ENCODE results near the gene FRRS1L. TPM values are rescaled to one million over a fixed set of nuclear protein-coding genes. Genes with fewer than 3 reads are reported as not detected.
A peak's percentile ranks its signal among the peaks of the same experiment; 100 is the strongest.

The FRRS1L gene
- total RNA-seq, 6 donors from 2014 or later, result 0.06 to 0.13 (median 0.10) TPM; not detected in 3

DNA sequence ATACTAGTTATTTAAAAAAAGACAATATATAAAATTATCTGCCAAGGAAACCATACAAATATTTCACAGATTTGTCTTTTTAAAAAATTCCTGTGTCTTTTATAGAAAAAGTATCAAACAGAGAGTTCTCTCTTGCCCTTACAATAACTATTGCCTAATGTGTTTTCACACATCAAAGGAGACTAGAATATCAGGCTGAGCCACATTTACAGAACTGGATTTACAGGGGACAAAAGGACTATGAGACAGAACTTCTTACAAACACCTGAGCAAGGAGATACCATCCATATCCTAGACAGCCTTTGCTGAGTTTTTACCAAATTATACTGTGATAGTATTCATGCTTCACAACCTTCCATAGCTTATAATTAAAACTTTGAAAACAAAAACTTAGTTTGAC is 81.5 kb downstream of the FRRS1L start:
- Histone ChIP-seq H3K9me3 (no peaks in the 10 kb centered on the region), H3K4me3 (no peak overlapping the region), H3K36me3 (peaks cover 3 to 77% (median 24%) of the 10 kb centered on the region in 4 donors), H3K27me3 (no peaks in the 10 kb centered on the region), H3K4me1 (peaks cover 0 to 6% (median 0%) of the 10 kb centered on the region in 4 donors), H3K27ac (no peak overlapping the region)
- DNase-seq (no peak), ATAC-seq (ENCODE audit: low FRiP score in 2 of 2) (no peak)
- TF ChIP-seq POLR2AphosphoS5 (IDR thresholded peaks at IDR 0.05) (no peak), EP300 (IDR thresholded peaks at IDR 0.05) (no peak), POLR2A (IDR thresholded peaks at IDR 0.05) (no peak)
- TF ChIP-seq, protein P1, sequence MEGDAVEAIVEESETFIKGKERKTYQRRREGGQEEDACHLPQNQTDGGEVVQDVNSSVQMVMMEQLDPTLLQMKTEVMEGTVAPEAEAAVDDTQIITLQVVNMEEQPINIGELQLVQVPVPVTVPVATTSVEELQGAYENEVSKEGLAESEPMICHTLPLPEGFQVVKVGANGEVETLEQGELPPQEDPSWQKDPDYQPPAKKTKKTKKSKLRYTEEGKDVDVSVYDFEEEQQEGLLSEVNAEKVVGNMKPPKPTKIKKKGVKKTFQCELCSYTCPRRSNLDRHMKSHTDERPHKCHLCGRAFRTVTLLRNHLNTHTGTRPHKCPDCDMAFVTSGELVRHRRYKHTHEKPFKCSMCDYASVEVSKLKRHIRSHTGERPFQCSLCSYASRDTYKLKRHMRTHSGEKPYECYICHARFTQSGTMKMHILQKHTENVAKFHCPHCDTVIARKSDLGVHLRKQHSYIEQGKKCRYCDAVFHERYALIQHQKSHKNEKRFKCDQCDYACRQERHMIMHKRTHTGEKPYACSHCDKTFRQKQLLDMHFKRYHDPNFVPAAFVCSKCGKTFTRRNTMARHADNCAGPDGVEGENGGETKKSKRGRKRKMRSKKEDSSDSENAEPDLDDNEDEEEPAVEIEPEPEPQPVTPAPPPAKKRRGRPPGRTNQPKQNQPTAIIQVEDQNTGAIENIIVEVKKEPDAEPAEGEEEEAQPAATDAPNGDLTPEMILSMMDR (IDR thresholded peaks at IDR 0.05), result no peak

DNA sequence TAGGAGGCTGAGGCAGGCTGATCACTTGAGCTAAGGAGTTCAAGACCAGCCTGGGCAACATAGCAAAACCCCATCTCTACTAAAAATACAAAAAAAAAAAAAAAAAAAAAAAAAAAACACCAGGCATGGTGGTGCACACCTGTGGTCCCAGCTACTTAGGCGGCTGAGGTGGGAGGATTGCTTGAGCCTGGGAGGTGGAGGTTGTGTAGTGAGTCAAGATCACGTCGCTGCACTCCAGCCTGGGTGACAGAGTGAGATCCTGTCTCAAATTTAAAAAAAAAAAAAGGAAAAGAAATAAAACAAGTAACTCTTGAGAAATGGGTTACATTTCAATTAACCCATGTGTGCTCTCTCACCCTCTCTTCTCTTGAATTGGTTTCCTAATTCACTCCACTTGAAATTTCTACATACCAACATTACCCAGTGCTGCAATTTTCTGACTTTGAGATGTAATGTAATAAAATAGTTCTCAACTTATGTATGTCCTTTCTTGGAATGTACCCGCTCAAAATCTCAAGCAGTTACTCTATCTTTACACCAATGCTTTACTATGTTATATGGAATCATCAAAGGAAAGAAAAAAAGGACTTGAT is 83.1 kb downstream of the FRRS1L start:
- no peak overlapping the region for H3K27ac ChIP-seq
- TF ChIP-seq EP300 (IDR thresholded peaks at IDR 0.05) (no peak), POLR2AphosphoS5 (IDR thresholded peaks at IDR 0.05) (no peak), POLR2A (IDR thresholded peaks at IDR 0.05) (no peak)
- TF ChIP-seq, protein P1 (IDR thresholded peaks at IDR 0.05), result no peak
- peaks cover under 1 to 78% (median 17%) of the 10 kb centered on the region in 4 donors for H3K36me3 ChIP-seq
- peak in 1 of 2 donors; percentile 43 for ATAC-seq (ENCODE audit: low FRiP score in 2 of 2)
- peak in 1 of 2 donors; percentile 41 for DNase-seq
- peaks cover 0 to 6% (median 0%) of the 10 kb centered on the region in 4 donors for H3K4me1 ChIP-seq
- no peaks in the 10 kb centered on the region for H3K27me3 ChIP-seq
- no peaks in the 10 kb centered on the region for H3K9me3 ChIP-seq
- H3K4me3 ChIP-seq, result no peak overlapping the region
- WGBS, 2 donors, result 81 to 85% methylated on average over 4 of the region's 4 CpGs

DNA sequence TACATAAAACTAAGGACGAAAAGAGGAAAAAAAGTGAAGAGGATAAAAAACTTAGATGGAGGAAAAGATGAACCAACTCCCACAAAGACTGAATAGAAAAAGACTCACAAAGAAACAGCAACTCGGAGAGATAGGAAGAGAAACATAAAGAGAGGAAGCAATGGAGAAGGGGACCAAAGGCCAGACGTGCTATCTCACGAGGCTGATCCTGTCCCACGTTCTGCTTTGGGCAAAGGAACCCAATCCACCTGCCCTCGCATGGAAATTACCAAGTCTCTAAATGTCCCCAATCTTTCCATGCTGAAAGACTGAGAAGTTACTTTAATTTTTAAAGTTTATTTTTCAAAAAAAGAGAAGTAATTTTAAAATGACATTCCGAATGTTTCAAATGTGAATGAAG is 83.9 kb downstream of the FRRS1L start:
- H3K27ac ChIP-seq, result no peak overlapping the region
- peaks cover 0 to 3% (median 0%) of the 10 kb centered on the region in 4 donors for H3K4me1 ChIP-seq
- TF ChIP-seq EP300 (IDR thresholded peaks at IDR 0.05), result no peak
- TF ChIP-seq, protein P1 (IDR thresholded peaks at IDR 0.05), result no peak
- no peak for TF ChIP-seq POLR2A (IDR thresholded peaks at IDR 0.05)
- no peak for TF ChIP-seq POLR2AphosphoS5 (IDR thresholded peaks at IDR 0.05)
- H3K4me3 ChIP-seq, result no peak overlapping the region
- no peak for ATAC-seq (ENCODE audit: low FRiP score in 2 of 2)
- no peaks in the 10 kb centered on the region for H3K9me3 ChIP-seq
- H3K36me3 ChIP-seq, result peaks cover 3 to 78% (median 19%) of the 10 kb centered on the region in 4 donors
- DNase-seq, result no peak
- 82 to 87% methylated on average over 7 of the region's 7 CpGs for WGBS, 2 donors
- no peaks in the 10 kb centered on the region for H3K27me3 ChIP-seq

DNA sequence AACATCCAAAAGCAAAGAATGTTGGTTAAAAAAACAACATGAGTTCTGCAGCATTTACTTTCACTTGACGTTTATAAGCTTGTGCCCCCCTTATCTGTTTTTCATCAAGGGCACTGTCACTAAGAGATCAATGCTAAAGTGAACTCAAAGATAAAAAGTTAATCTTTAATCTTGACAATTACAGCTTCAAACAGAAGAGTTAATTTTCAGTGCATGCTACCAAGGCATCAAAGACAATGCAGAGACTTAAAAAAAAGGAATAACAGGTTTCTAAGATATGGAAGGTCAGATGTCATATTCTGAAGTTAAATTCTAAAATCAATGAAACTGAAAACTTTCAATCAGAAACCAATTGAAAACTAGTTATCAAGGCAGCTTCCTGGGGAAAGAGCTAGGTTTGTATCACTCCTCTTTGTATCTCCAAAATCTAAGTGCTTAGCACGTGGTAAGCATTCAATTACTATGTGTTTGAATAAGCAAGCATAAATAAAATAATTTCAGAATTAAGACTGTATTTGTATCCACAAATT is 84.9 kb downstream of the FRRS1L start:
- Histone ChIP-seq H3K36me3 (peaks cover 3 to 75% (median 19%) of the 10 kb centered on the region in 4 donors), H3K4me1 (no peaks in the 10 kb centered on the region), H3K27me3 (no peaks in the 10 kb centered on the region), H3K9me3 (no peaks in the 10 kb centered on the region), H3K4me3 (no peak overlapping the region), H3K27ac (no peak overlapping the region)
- ATAC-seq (ENCODE audit: low FRiP score in 2 of 2) (no peak), DNase-seq (no peak)
- 63 to 67% methylated on average over 2 of the region's 2 CpGs for WGBS, 2 donors
- TF ChIP-seq POLR2AphosphoS5 (IDR thresholded peaks at IDR 0.05), result no peak
- TF ChIP-seq EP300 (IDR thresholded peaks at IDR 0.05), result no peak
- TF ChIP-seq, protein P1 (IDR thresholded peaks at IDR 0.05), result no peak
- no peak for TF ChIP-seq POLR2A (IDR thresholded peaks at IDR 0.05)

Small RNA genes within 50 kb of the gene (small RNA-seq; reads per million reads assigned to genes)
- gene RNU6-984P, result 0 reads per million in 4 donors

Other genes starting within 250 kb of the FRRS1L start
- 10 to 100 TPM; 11.3 to 55.4 (median 18.5) TPM for gene ELP1, start 233.1 kb downstream of the FRRS1L start, total RNA-seq
- gene ABITRAM, start 232.8 kb downstream of the FRRS1L start, total RNA-seq, result 10 to 100 TPM in 4 of 6 donors, 1 to 10 TPM in 2; 7.8 to 18.9 (median 10.5) TPM
- 10 to 100 TPM; 10.5 to 59.6 (median 25.9) TPM for gene CTNNAL1, start 153.8 kb downstream of the FRRS1L start, total RNA-seq
- gene TMEM245, start 47.3 kb downstream of the FRRS1L start, total RNA-seq, result 100 to 1,000 TPM in 3 of 6 donors, 10 to 100 TPM in 3; 54.5 to 203 (median 88.7) TPM
- 10 to 100 TPM in 3 of 6 donors, 1 to 10 TPM in 3; 8.3 to 28.0 (median 10.9) TPM for gene EPB41L4B, start 153.8 kb upstream of the FRRS1L start, total RNA-seq